Measurements from ENCODE around the gene C4orf50.

GRCh38 chr4:5945171-5945570 lies 73.1 kb downstream of the C4orf50 start:
- no peak for TF ChIP-seq CTCF (IDR thresholded peaks at IDR 0.05)
- no peak for TF ChIP-seq POLR2A (IDR thresholded peaks at IDR 0.05)
